Measurements from ENCODE around the gene CHRNA7.

The CHRNA7 gene

DNA sequence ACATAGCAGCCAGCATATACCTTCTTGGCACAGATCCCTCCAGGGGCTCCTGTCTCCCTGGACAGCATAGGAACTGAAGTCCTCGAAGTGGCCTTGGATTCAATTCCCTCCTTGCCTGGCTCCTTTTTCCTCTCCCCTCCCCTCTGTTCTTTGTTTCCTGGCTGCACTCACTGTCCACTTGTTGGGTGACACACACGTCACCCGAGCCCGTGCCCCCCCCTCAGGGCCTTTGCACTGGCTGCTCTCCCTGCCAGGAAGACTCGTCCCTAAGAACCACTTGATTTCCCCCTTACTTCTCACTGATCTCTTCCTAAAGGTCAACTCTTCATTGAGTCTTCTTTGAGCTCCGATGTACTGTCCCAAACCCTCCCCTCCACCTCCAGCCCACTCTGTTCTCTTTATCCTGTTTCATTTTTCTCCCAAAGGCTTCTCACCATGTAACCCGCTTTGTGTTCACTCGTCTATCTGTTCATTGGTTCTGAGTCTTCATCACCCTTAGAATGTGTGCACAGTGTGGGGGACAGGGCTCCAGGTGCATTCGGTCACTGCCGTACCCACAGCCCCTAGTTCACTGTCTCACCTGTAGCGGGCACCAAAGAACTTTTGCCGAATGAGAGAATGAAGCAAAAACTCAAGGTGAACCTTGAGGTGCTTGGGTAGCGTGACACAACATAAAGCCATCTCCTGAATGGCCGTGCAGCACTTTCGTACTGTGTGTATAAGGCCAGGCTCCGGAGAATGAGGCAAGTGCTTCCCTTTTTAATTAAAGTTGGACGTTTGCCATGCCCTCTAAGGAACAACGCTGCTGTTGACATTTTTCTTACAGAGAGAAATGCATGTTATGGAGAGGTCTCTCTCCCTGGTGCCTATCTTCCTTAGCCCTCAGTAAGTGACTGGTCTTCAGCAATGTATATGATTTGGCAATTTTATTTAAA lies 74.0 kb downstream of the CHRNA7 start:
- Histone ChIP-seq H3K27ac (ENCODE audit: low read length) (no peak overlapping the region), H3K9me3 (ENCODE audit: control insufficient read depth, insufficient read depth, low read length) (no peaks in the 10 kb centered on the region), H3K36me3 (ENCODE audit: control insufficient read depth, insufficient read depth, low read length) (no peaks in the 10 kb centered on the region), H3K4me3 (ENCODE audit: low read length) (no peak overlapping the region), H3K4me1 (ENCODE audit: control insufficient read depth, insufficient read depth, low read length) (no peaks in the 10 kb centered on the region), H3K27me3 (ENCODE audit: control insufficient read depth, insufficient read depth, low read length) (no peaks in the 10 kb centered on the region)
- WGBS (ENCODE audit: insufficient coverage, insufficient read length), result no CpG with 5 or more reads among the region's 18 CpGs
- DNase-seq (ENCODE audit: low read depth, low spot score), result no peak

DNA sequence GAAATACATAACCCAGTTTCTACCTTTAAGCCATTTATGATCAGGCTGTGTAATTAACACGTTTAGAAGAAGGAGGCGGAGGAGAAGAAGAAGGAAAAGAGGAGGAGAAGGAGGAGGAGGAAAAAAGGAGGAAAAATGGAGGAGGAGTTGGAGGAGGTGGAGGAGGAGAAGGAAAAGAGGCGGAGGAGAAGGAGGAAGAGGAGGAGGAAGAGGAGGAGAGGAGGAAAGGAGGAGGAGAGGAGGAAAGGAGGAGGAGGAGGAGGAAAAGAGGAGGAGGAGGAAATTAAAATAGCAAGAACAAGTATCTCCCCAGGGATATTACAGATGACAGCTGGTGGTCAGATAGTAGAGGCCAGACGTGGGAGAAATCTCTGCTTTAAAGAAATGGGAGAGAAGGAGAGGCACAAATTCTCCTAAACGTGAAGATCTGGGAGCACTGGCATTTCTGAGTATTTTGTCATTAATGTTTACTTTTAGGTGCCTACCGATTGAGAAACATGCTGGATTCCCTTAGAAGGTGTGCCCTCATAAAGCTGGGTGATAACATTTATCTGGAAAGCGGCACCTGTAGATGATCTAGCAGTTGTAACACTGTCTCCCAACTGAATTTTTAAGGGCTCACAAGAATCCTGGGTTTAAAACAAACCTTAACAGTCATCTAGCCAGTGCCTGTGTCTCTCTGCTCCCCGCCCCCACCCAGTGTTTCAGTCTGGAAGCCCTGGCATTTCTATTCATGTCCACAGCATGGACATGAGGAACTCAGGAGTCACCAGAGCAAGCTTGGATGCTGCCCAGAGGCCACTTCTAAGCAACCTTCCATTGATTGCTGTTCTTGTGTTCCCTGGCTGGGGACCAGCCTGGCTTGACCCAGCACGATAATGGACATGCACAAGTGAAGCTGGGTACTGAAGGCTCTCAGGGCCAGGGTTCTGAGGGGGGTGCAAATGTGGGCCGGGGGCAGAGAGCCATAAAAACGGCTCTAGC lies 75.2 kb downstream of the CHRNA7 start:
- Histone ChIP-seq H3K27ac (ENCODE audit: low read length) (no peak overlapping the region), H3K4me3 (ENCODE audit: low read length) (no peak overlapping the region), H3K27me3 (ENCODE audit: control insufficient read depth, insufficient read depth, low read length) (no peaks in the 10 kb centered on the region), H3K4me1 (ENCODE audit: control insufficient read depth, insufficient read depth, low read length) (no peaks in the 10 kb centered on the region), H3K36me3 (ENCODE audit: control insufficient read depth, insufficient read depth, low read length) (no peaks in the 10 kb centered on the region), H3K9me3 (ENCODE audit: control insufficient read depth, insufficient read depth, low read length) (no peaks in the 10 kb centered on the region)
- no peak for DNase-seq (ENCODE audit: low read depth, low spot score)
- 99% methylated on average over 3 of the region's 11 CpGs for WGBS (ENCODE audit: insufficient coverage, insufficient read length)

DNA sequence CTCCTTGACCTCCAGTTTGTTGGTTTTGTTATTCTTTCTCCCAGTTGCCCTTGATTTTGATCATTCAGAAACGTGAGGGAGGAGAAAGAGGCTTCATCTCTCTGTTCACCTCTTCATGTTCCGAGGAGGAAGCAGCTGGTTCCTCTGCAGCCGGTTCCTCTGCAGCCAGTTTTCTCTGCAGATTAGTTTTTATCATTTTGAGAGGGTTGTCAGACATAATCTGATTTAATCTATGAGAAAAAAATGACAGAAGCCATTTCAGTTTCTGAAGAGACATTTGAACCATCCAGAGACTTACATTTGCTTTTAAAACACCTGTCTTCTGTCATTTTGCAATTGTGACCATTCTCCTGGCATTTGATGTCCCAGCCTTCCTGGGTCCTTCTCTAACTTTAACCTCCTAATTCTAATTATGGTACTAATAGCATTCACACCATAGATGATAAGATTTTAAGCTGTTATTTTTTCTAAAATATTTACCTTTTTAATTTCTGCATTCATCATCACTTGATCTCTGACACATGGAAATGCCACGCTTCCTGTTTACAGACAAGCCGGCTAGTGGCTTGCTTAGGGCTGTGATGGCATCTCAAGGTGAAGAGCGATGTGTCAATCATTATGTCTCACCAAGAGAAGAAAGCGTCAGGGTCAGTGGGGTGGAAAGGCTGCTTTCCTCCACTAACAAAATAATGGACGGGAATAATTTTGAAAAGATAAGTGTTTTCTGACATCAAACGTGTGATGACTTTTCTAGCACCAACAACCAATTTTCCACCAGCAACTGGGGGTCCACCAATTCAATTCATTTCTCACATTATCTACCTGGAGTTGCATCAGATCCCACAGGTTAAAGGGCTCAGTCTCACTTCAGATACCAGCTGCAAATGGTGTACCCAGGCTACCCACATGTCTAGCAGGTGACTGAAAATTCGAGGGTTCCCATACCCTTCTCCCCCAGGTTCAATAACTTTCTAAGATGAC lies 76.4 kb downstream of the CHRNA7 start:
- H3K4me3 ChIP-seq (ENCODE audit: low read length), result no peak overlapping the region
- no peak for DNase-seq (ENCODE audit: low read depth, low spot score)
- no peaks in the 10 kb centered on the region for H3K36me3 ChIP-seq (ENCODE audit: control insufficient read depth, insufficient read depth, low read length)
- no peaks in the 10 kb centered on the region for H3K27me3 ChIP-seq (ENCODE audit: control insufficient read depth, insufficient read depth, low read length)
- no peaks in the 10 kb centered on the region for H3K9me3 ChIP-seq (ENCODE audit: control insufficient read depth, insufficient read depth, low read length)
- WGBS (ENCODE audit: insufficient coverage, insufficient read length), result no CpG with 5 or more reads among the region's 10 CpGs
- H3K4me1 ChIP-seq (ENCODE audit: control insufficient read depth, insufficient read depth, low read length), result no peaks in the 10 kb centered on the region
- no peak overlapping the region for H3K27ac ChIP-seq (ENCODE audit: low read length)

DNA sequence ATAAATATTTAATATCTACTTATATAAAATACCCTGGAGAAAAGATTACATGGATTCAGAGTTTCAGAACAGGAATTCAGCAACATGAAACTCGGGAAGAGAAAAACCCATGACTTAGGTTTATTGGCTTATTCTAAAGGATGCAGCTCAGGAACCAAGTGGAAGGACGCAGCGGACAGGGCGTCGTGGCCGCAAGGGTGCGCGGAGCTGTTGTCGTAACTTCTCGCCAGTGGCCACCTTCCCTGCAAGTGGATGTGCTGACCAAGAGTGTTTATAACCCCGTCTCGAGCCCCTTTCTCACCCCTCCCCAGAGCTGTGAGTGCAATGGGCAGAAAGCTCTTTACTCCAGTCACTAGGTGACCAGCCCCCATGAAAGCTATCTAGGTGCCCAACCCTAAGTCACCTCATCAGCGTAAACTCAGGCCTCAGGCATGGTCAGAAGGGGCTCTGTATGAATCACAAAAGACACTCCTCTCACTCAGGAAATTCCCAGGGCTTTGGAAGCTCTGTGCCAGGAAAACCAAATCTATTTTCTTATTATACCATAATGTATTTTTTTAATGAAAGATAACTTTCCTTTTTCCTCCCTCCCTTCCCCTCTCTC lies 77.3 kb downstream of the CHRNA7 start:
- no peak overlapping the region for H3K4me3 ChIP-seq (ENCODE audit: low read length)
- H3K27ac ChIP-seq (ENCODE audit: low read length), result no peak overlapping the region
- H3K36me3 ChIP-seq (ENCODE audit: control insufficient read depth, insufficient read depth, low read length), result no peaks in the 10 kb centered on the region
- DNase-seq (ENCODE audit: low read depth, low spot score), result no peak
- no CpG with 5 or more reads among the region's 13 CpGs for WGBS (ENCODE audit: insufficient coverage, insufficient read length)
- H3K4me1 ChIP-seq (ENCODE audit: control insufficient read depth, insufficient read depth, low read length), result no peaks in the 10 kb centered on the region
- H3K27me3 ChIP-seq (ENCODE audit: control insufficient read depth, insufficient read depth, low read length), result 0 out of 2 replicates have a peak, but pooled peaks cover 1% of the 10 kb centered on the region
- no peaks in the 10 kb centered on the region for H3K9me3 ChIP-seq (ENCODE audit: control insufficient read depth, insufficient read depth, low read length)

DNA sequence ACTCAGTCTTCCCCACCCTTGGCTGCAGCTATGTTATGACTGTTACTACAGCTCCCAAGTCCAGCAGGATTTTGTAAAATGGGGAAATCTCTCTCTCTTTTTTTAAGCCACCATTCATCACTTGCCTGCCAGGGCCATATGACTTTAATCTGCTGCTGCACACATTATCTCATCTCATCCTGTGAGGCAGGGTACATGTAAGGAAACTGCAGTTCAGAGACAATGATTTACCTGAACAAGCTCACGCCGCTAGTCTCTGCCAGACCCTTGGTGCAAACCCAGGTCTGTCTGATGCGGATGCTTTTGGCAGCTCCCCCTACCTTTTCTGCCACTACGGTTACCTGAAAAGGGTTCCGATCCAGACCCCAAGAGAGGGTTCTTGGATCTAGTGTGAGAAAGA lies 78.3 kb downstream of the CHRNA7 start:
- no CpG with 5 or more reads among the region's 5 CpGs for WGBS (ENCODE audit: insufficient coverage, insufficient read length)
- no peaks in the 10 kb centered on the region for H3K9me3 ChIP-seq (ENCODE audit: control insufficient read depth, insufficient read depth, low read length)
- 0 out of 2 replicates have a peak, but pooled peaks cover 1% of the 10 kb centered on the region for H3K27me3 ChIP-seq (ENCODE audit: control insufficient read depth, insufficient read depth, low read length)
- no peak overlapping the region for H3K4me3 ChIP-seq (ENCODE audit: low read length)
- no peak overlapping the region for H3K27ac ChIP-seq (ENCODE audit: low read length)
- no peak for DNase-seq (ENCODE audit: low read depth, low spot score)
- H3K36me3 ChIP-seq (ENCODE audit: control insufficient read depth, insufficient read depth, low read length), result no peaks in the 10 kb centered on the region
- H3K4me1 ChIP-seq (ENCODE audit: control insufficient read depth, insufficient read depth, low read length), result no peaks in the 10 kb centered on the region

DNA sequence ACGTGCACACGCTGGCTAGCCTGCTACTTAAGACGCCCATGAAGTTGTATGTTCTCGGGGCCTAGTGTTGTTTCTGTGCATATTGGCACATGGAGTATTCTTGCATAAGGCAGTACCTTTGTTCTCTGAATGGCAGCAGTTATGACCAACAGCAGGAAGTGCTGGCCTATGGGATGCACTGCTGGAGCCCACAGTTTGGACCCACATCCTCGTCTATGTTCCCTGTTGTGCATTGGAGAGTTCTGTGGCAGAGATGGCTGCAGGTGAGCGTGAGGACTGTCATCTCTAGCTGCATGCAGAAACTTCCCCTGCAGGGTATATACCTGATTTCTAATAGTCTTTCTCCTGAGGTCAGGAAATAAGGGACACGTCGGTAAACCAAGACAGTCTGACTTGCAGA lies 81.8 kb downstream of the CHRNA7 start:
- Histone ChIP-seq H3K4me1 (ENCODE audit: control insufficient read depth, insufficient read depth, low read length) (no peaks in the 10 kb centered on the region), H3K27me3 (ENCODE audit: control insufficient read depth, insufficient read depth, low read length) (0 out of 2 replicates have a peak, but pooled peaks cover 1% of the 10 kb centered on the region)
- no CpG with 5 or more reads among the region's 8 CpGs for WGBS (ENCODE audit: insufficient coverage, insufficient read length)

DNA sequence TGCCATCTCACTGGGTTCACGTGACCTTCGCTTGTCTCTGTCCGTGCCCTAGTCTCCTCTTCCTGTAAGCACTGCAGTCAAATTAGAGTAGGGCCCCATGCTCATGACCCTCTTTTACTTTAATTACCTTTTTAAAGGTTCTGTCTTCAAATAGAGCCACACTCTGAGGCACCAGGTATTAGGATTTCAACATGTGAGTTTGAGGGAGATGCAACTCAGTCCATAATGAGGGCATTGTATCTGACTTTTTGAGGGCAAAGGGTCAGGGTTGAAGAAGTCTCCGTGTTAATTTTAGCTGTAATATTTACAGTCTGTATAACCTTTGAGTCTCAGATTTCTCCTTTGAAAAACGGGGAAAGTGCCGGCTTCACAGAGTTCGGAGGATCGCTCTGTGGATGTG lies 82.9 kb downstream of the CHRNA7 start:
- DNase-seq (ENCODE audit: low read depth, low spot score), result no peak
- Histone ChIP-seq H3K36me3 (ENCODE audit: control insufficient read depth, insufficient read depth, low read length) (no peaks in the 10 kb centered on the region), H3K9me3 (ENCODE audit: control insufficient read depth, insufficient read depth, low read length) (no peaks in the 10 kb centered on the region), H3K4me3 (ENCODE audit: low read length) (no peak overlapping the region), H3K27me3 (ENCODE audit: control insufficient read depth, insufficient read depth, low read length) (0 out of 2 replicates have a peak, but pooled peaks cover 1% of the 10 kb centered on the region), H3K4me1 (ENCODE audit: control insufficient read depth, insufficient read depth, low read length) (no peaks in the 10 kb centered on the region), H3K27ac (ENCODE audit: low read length) (no peak overlapping the region)
- no CpG with 5 or more reads among the region's 8 CpGs for WGBS (ENCODE audit: insufficient coverage, insufficient read length)

More for the DNA sequence above, 81.8 kb downstream of the CHRNA7 start:
- no peak overlapping the region for H3K4me3 ChIP-seq (ENCODE audit: low read length)
- no peaks in the 10 kb centered on the region for H3K9me3 ChIP-seq (ENCODE audit: control insufficient read depth, insufficient read depth, low read length)
- no peaks in the 10 kb centered on the region for H3K36me3 ChIP-seq (ENCODE audit: control insufficient read depth, insufficient read depth, low read length)
- no peak for DNase-seq (ENCODE audit: low read depth, low spot score)
- no peak overlapping the region for H3K27ac ChIP-seq (ENCODE audit: low read length)

DNA sequence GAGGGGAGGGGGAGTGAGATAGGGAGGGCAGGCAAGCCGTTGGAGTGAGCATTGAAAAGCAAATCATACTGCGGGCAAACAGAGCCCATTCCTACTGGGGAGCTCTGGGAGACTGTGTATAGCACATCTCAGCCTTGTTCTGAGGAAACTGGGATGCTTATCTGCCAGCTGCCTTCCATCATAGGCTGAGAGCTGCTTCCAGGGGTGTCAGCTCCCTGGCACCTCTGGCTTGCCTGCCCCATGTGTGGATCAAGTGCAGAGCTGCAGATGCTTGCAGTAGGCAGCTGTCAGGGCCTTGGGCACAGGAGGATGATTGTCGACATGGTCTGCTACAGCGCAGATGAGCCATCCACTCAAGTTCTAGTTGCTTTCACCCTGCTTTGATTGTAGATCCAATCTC lies 86.8 kb downstream of the CHRNA7 start:
- DNase-seq (ENCODE audit: low read depth, low spot score), result no peak
- Histone ChIP-seq H3K9me3 (ENCODE audit: control insufficient read depth, insufficient read depth, low read length) (no peaks in the 10 kb centered on the region), H3K4me1 (ENCODE audit: control insufficient read depth, insufficient read depth, low read length) (no peaks in the 10 kb centered on the region), H3K4me3 (ENCODE audit: low read length) (no peak overlapping the region), H3K27ac (ENCODE audit: low read length) (no peak overlapping the region), H3K27me3 (ENCODE audit: control insufficient read depth, insufficient read depth, low read length) (no peaks in the 10 kb centered on the region), H3K36me3 (ENCODE audit: control insufficient read depth, insufficient read depth, low read length) (no peaks in the 10 kb centered on the region)
- WGBS (ENCODE audit: insufficient coverage, insufficient read length), result no CpG with 5 or more reads among the region's 4 CpGs

DNA sequence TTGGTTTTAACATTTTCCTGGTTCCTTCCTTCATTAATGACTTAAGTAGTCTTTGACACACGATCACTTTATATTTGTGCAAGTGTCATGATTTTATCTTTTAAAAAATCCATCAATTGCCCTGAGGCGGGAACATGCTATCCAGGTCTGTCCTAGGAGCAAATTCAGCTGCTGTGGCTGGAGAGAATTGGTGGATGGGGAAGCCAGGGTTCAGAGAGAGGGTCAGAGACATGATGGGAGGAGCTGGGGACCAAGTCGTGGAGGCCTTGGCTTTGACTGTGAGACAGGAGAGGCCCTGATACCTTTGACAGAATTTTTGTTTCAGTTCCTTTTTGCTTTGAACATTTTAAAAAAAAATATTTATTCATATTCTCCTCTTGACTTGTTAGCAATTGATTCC lies 89.0 kb downstream of the CHRNA7 start:
- H3K36me3 ChIP-seq (ENCODE audit: control insufficient read depth, insufficient read depth, low read length), result no peaks in the 10 kb centered on the region
- H3K4me3 ChIP-seq (ENCODE audit: low read length), result no peak overlapping the region
- H3K27ac ChIP-seq (ENCODE audit: low read length), result no peak overlapping the region
- no CpG with 5 or more reads among the region's 3 CpGs for WGBS (ENCODE audit: insufficient coverage, insufficient read length)
- no peaks in the 10 kb centered on the region for H3K9me3 ChIP-seq (ENCODE audit: control insufficient read depth, insufficient read depth, low read length)
- no peaks in the 10 kb centered on the region for H3K4me1 ChIP-seq (ENCODE audit: control insufficient read depth, insufficient read depth, low read length)
- no peak for DNase-seq (ENCODE audit: low read depth, low spot score)
- H3K27me3 ChIP-seq (ENCODE audit: control insufficient read depth, insufficient read depth, low read length), result no peaks in the 10 kb centered on the region

All from iPS DF 6.9 (cell line).